Measurements from ENCODE around the gene SRPRA.
A peak's percentile ranks its signal among the peaks of the same experiment; 100 is the strongest.
"Not testable (repeated sequence)": the region's sequence is repeated elsewhere in the genome, so short reads cannot be mapped to it uniquely, and the experiment has no call there.

Gene SRPRA

GRCh38 chr11:126255507-126255906 lies 13.2 kb downstream of the SRPRA start:
- H3K4me2 ChIP-seq (ENCODE audit: low read length, poor library complexity, severe bottlenecking): not testable (repeated sequence)
- WGBS: 99% methylated on average over 3 of the region's 5 CpGs

GRCh38 chr11:126254819-126255218 lies 13.9 kb downstream of the SRPRA start:
- H3K36me3 ChIP-seq (ENCODE audit: control insufficient read depth in 1 of 2, insufficient read depth in 2 of 2, low read depth in 1 of 2, low read length in 2 of 2): peaks cover 25 to 71% of the 10 kb centered on the region in 2 experiments
- no peak overlapping the region for H3K14ac ChIP-seq (ENCODE audit: low read length in 2 of 2)
- no peak overlapping the region for H2BK15ac ChIP-seq (ENCODE audit: low read depth, poor library complexity, severe bottlenecking)
- no peak overlapping the region for H3K4me2 ChIP-seq (ENCODE audit: low read length, poor library complexity, severe bottlenecking)
- no peak overlapping the region for H2BK12ac ChIP-seq (ENCODE audit: low read length in 2 of 2)
- peaks cover 3% of the 10 kb centered on the region for H3K79me1 ChIP-seq (replicated peaks; ENCODE audit: low read length, poor library complexity, severe bottlenecking)
- no peak overlapping the region for H3K9ac ChIP-seq (ENCODE audit: low read length)
- no peak overlapping the region for H3K27ac ChIP-seq (ENCODE audit: low read length, poor library complexity, severe bottlenecking)
- DNase-seq: no peak
- no peak overlapping the region for H4K8ac ChIP-seq (ENCODE audit: low read length)
- H2AFZ ChIP-seq (ENCODE audit: low read depth, low read length): no peak overlapping the region
- no peak overlapping the region for H2BK120ac ChIP-seq (ENCODE audit: low read depth, low read length)
- no peak overlapping the region for H3K18ac ChIP-seq (ENCODE audit: low read depth in 1 of 2, low read length in 2 of 2)
- H2AK5ac ChIP-seq (ENCODE audit: low read length, severe bottlenecking): no peak overlapping the region
- H2BK5ac ChIP-seq (ENCODE audit: low read depth, low read length, poor library complexity, severe bottlenecking): no peak overlapping the region
- H3K27me3 ChIP-seq (ENCODE audit: control insufficient read depth in 1 of 2, insufficient read depth in 1 of 2, low read length in 2 of 2): no peaks in the 10 kb centered on the region
- H3K4ac ChIP-seq (ENCODE audit: low read depth in 1 of 2, low read length in 2 of 2): no peak overlapping the region
- H3K9me3 ChIP-seq (ENCODE audit: control insufficient read depth, low read length): no peaks in the 10 kb centered on the region
- no peak overlapping the region for H3K23ac ChIP-seq (ENCODE audit: low read length in 2 of 2)
- no peak overlapping the region for H4K91ac ChIP-seq (ENCODE audit: low read length)
- 100% methylated on average over 1 of the region's 1 CpG for WGBS
- peaks cover 2% of the 10 kb centered on the region for H3K4me1 ChIP-seq (ENCODE audit: control insufficient read depth, insufficient read depth, low read depth, low read length)
- H3K4me3 ChIP-seq (ENCODE audit: insufficient read depth in 1 of 2, low read depth in 1 of 2, low read length in 2 of 2): no peak overlapping the region

More at GRCh38 chr11:126255507-126255906, 13.2 kb downstream of the SRPRA start:
- H3K27ac ChIP-seq (ENCODE audit: low read length, poor library complexity, severe bottlenecking); H3K9me3 ChIP-seq (ENCODE audit: control insufficient read depth, low read length); DNase-seq; H3K14ac ChIP-seq (ENCODE audit: low read length in 2 of 2); H3K23ac ChIP-seq (ENCODE audit: low read length in 2 of 2); H2AK5ac ChIP-seq (ENCODE audit: low read length, severe bottlenecking); H2BK120ac ChIP-seq (ENCODE audit: low read depth, low read length); H3K9ac ChIP-seq (ENCODE audit: low read length); H3K79me1 ChIP-seq (replicated peaks; ENCODE audit: low read length, poor library complexity, severe bottlenecking); H2BK5ac ChIP-seq (ENCODE audit: low read depth, low read length, poor library complexity, severe bottlenecking); H3K4ac ChIP-seq (ENCODE audit: low read depth in 1 of 2, low read length in 2 of 2); H3K18ac ChIP-seq (ENCODE audit: low read depth in 1 of 2, low read length in 2 of 2); H2AFZ ChIP-seq (ENCODE audit: low read depth, low read length); H2BK15ac ChIP-seq (ENCODE audit: low read depth, poor library complexity, severe bottlenecking); H4K8ac ChIP-seq (ENCODE audit: low read length); H3K4me3 ChIP-seq (ENCODE audit: insufficient read depth in 1 of 2, low read depth in 1 of 2, low read length in 2 of 2); H3K4me1 ChIP-seq (ENCODE audit: control insufficient read depth, insufficient read depth, low read depth, low read length); H4K91ac ChIP-seq (ENCODE audit: low read length); H2BK12ac ChIP-seq (ENCODE audit: low read length in 2 of 2); H3K27me3 ChIP-seq (ENCODE audit: control insufficient read depth in 1 of 2, insufficient read depth in 1 of 2, low read length in 2 of 2): not testable (repeated sequence)
- peaks cover 28 to 68% of the 10 kb centered on the region in 2 experiments for H3K36me3 ChIP-seq (ENCODE audit: control insufficient read depth in 1 of 2, insufficient read depth in 2 of 2, low read depth in 1 of 2, low read length in 2 of 2)

GRCh38 chr11:126253265-126253664 lies 15.4 kb downstream of the SRPRA start:
- WGBS: 100% methylated on average over 2 of the region's 4 CpGs
- no peak overlapping the region for H3K4me2 ChIP-seq (ENCODE audit: low read length, poor library complexity, severe bottlenecking)
- no peaks in the 10 kb centered on the region for H3K9me3 ChIP-seq (ENCODE audit: control insufficient read depth, low read length)
- no peak overlapping the region for H3K27ac ChIP-seq (ENCODE audit: low read length, poor library complexity, severe bottlenecking)
- no peak overlapping the region for H3K14ac ChIP-seq (ENCODE audit: low read length in 2 of 2)
- H2BK15ac ChIP-seq (ENCODE audit: low read depth, poor library complexity, severe bottlenecking): no peak overlapping the region
- peaks cover 2% of the 10 kb centered on the region for H3K4me1 ChIP-seq (ENCODE audit: control insufficient read depth, insufficient read depth, low read depth, low read length)
- H3K4me3 ChIP-seq (ENCODE audit: insufficient read depth in 1 of 2, low read depth in 1 of 2, low read length in 2 of 2): no peak overlapping the region
- no peak overlapping the region for H2BK12ac ChIP-seq (ENCODE audit: low read length in 2 of 2)
- no peak overlapping the region for H4K8ac ChIP-seq (ENCODE audit: low read length)
- no peak overlapping the region for H2AK5ac ChIP-seq (ENCODE audit: low read length, severe bottlenecking)
- H2AFZ ChIP-seq (ENCODE audit: low read depth, low read length): no peak overlapping the region
- H3K79me1 ChIP-seq (replicated peaks; ENCODE audit: low read length, poor library complexity, severe bottlenecking): peaks cover 3% of the 10 kb centered on the region
- H3K27me3 ChIP-seq (ENCODE audit: control insufficient read depth in 1 of 2, insufficient read depth in 1 of 2, low read length in 2 of 2): no peaks in the 10 kb centered on the region
- H3K36me3 ChIP-seq (ENCODE audit: control insufficient read depth in 1 of 2, insufficient read depth in 2 of 2, low read depth in 1 of 2, low read length in 2 of 2): peaks cover 28 to 79% of the 10 kb centered on the region in 2 experiments
- no peak for DNase-seq
- no peak overlapping the region for H3K9ac ChIP-seq (ENCODE audit: low read length)
- H3K18ac ChIP-seq (ENCODE audit: low read depth in 1 of 2, low read length in 2 of 2): no peak overlapping the region
- no peak overlapping the region for H3K23ac ChIP-seq (ENCODE audit: low read length in 2 of 2)
- no peak overlapping the region for H4K91ac ChIP-seq (ENCODE audit: low read length)
- no peak overlapping the region for H2BK5ac ChIP-seq (ENCODE audit: low read depth, low read length, poor library complexity, severe bottlenecking)
- no peak overlapping the region for H3K4ac ChIP-seq (ENCODE audit: low read depth in 1 of 2, low read length in 2 of 2)
- no peak overlapping the region for H2BK120ac ChIP-seq (ENCODE audit: low read depth, low read length)

- no peak overlapping the region for H3K4ac ChIP-seq (ENCODE audit: low read depth in 1 of 2, low read length in 2 of 2)
- H3K4me1 ChIP-seq (ENCODE audit: control insufficient read depth, insufficient read depth, low read depth, low read length): no peaks in the 10 kb centered on the region
- peak; percentile 8 for DNase-seq
- no peak overlapping the region for H3K27ac ChIP-seq (ENCODE audit: low read length, poor library complexity, severe bottlenecking)
- no peak overlapping the region for H2BK15ac ChIP-seq (ENCODE audit: low read depth, poor library complexity, severe bottlenecking)
- no peak overlapping the region for H3K4me3 ChIP-seq (ENCODE audit: insufficient read depth in 1 of 2, low read depth in 1 of 2, low read length in 2 of 2)
- no peak overlapping the region for H4K91ac ChIP-seq (ENCODE audit: low read length)
- H4K8ac ChIP-seq (ENCODE audit: low read length): no peak overlapping the region
- no peak overlapping the region for H3K18ac ChIP-seq (ENCODE audit: low read depth in 1 of 2, low read length in 2 of 2)
- H3K79me1 ChIP-seq (replicated peaks; ENCODE audit: low read length, poor library complexity, severe bottlenecking): peaks cover 14% of the 10 kb centered on the region
- no peak overlapping the region for H2AK5ac ChIP-seq (ENCODE audit: low read length, severe bottlenecking)
- no peak overlapping the region for H3K23ac ChIP-seq (ENCODE audit: low read length in 2 of 2)
- H3K14ac ChIP-seq (ENCODE audit: low read length in 2 of 2): no peak overlapping the region
- H3K9me3 ChIP-seq (ENCODE audit: control insufficient read depth, low read length): no peaks in the 10 kb centered on the region
- H2BK12ac ChIP-seq (ENCODE audit: low read length in 2 of 2): no peak overlapping the region
- H2BK120ac ChIP-seq (ENCODE audit: low read depth, low read length): no peak overlapping the region
- 100% methylated on average over 2 of the region's 2 CpGs for WGBS
- no peak overlapping the region for H2AFZ ChIP-seq (ENCODE audit: low read depth, low read length)
- H3K9ac ChIP-seq (ENCODE audit: low read length): no peak overlapping the region
- no peak overlapping the region for H2BK5ac ChIP-seq (ENCODE audit: low read depth, low read length, poor library complexity, severe bottlenecking)
- no peak overlapping the region for H3K4me2 ChIP-seq (ENCODE audit: low read length, poor library complexity, severe bottlenecking)
- no peaks in the 10 kb centered on the region for H3K27me3 ChIP-seq (ENCODE audit: control insufficient read depth in 1 of 2, insufficient read depth in 1 of 2, low read length in 2 of 2)
- H3K36me3 ChIP-seq (ENCODE audit: control insufficient read depth in 1 of 2, insufficient read depth in 2 of 2, low read depth in 1 of 2, low read length in 2 of 2): peaks cover 20 to 59% of the 10 kb centered on the region in 2 experiments
These were observed 22.1 kb downstream of the SRPRA start for GRCh38 chr11:126246636-126247035.

Data from mesenchymal stem cell (in vitro differentiated cells and primary cell).